ENCODE results near the gene RXRA.
A peak's percentile ranks its signal among the peaks of the same experiment; 100 is the strongest.

Gene RXRA

DNA sequence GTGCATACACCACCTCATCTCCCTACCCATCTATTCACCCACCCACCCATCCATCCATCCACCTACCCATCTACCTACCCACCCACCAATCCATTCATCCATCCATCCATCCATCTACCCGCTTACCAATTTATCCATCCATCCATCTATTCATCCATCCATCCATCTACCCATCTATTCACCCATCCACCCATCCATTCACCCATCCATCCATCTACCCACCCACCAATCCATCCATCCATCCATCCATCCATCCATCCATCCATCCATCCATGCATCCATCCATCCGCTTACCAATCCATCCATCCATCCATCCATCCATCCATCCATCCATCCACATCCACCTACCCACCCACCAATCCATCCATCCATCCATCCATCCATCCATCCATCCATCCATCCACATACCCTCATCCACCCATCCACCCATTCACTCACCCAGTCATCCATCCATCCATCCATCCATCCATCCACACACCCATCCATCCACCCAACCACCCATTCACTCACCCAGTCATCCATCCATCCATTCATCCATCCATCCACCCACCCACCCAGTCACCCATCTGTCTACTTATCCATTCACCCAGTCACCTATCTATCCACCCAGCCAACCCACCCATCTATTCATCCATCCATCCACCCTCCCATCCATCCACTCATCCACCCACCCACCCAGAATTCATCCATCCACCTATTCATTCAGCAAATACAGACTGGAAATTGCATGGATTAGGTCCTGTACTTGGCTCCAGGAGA is 125.6 kb downstream of the RXRA start:
- no peak for DNase-seq (ENCODE audit: low read depth, low spot score)

DNA sequence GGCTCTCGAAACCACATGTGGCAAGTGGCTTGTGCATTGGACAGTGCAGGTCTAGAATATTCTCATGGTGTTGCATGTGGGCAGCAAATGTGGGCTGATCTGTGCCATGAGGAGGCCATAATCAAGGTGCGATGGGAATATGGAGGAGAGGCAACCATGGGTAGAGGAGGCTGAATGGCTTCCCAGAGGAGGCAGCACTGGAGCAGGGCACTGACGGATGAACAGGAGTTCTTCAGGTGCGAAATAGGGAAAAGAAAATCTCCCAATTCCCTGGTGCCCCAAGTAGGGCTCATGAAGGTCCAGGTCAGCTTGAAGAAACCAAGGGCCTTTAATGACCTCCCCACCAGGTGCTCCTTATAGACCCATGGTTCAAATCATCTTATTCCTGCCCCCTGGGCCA is 126.5 kb downstream of the RXRA start:
- DNase-seq (ENCODE audit: low read depth, low spot score): no peak

DNA sequence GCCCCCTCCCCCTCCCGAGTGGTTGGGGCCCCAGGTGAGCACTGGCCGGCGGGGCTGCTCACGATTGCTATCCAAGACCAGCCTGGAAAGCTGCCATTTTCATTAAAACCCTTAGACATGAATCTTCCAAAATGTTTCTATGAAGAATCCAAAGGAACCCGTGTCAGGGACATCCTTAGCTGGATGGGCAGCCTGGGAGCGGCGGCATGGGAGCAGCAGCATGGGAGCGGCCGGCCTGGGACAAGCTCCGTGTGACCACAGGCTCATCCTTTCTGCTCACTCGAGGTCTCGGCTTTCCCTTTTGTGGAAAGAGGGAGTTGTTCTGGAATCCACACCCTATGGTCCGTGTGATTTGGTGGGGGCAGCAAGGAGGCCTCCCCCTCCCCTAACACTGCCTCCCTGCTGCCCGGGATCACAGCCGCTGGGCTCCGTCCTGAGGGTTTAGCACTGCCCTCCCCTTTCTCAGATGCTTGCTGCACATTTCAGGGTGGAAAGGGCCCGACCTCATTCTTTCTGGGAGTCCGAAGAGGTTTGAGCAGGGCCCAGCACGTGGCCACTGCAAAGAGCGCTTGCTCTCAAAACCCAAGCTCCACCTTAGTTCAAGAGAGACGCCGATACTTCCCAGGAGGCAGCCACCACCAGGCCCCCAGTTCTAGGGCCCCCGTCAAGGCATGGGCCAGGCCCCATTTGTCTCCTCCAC is 127.7 kb downstream of the RXRA start:
- DNase-seq (ENCODE audit: low read depth, low spot score): no peak

DNA sequence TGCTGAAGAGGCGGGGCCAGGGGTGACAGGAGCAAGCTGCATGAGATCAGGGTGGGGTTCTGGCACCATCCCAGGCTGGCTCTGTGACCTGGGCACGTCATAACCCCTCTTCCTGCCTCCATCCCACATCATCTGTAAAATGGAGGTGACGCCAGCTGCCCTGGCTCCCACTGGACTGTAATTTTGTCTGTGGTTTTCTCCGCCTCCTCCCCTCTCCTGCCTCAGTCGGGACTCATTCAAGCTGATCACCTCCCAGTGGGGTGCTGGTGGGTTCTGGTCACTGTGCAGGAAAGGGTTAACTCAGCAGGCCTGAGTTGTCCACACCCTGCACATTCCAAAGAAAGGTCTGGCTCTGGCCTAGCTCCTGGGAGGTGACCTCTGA is 128.2 kb downstream of the RXRA start:
- DNase-seq (ENCODE audit: low read depth, low spot score): no peak

DNA sequence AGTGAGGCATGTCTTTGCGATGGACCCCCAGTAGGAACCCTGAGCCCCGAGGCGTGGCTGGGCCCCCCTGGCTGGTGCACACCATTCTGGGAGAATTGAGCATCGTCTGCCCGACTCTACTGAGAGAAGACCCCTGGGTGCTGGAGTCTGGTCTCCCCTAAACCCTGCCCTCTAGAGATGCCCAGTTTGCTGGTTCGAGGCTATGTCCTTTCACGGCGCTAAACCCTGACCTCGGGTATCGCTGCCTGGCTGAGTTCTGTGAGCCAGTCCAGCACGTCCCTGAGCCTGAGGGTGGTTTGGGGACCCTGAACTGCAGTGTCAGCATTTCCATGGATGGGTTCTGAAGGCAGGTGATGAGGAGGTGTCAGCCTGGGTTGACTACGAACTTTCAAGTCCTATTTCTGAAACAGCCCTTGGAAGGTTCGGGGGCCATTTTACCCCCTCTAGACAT is 128.8 kb downstream of the RXRA start:
- DNase-seq (ENCODE audit: low read depth, low spot score): no peak

DNA sequence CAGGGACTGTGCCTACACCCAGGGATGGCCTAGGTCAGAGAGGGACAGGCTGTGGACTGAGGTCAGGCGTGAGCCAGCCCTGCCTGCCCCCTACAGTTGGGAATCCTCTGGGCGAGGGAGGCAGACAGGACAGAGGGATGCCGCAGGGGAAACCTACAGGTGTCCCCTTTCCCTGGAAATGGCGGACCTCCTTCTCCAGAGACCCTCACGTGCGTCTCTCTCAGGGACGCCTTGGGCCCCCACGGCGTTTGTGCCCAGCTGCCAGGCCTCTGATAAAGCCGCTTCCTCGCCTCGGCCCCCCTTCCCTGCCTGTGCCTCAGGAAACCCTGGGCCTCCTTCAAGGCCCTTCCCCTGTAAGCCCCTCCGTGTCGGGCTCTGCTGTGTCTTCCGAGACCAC is 129.3 kb downstream of the RXRA start:
- DNase-seq (ENCODE audit: low read depth, low spot score): no peak

DNA sequence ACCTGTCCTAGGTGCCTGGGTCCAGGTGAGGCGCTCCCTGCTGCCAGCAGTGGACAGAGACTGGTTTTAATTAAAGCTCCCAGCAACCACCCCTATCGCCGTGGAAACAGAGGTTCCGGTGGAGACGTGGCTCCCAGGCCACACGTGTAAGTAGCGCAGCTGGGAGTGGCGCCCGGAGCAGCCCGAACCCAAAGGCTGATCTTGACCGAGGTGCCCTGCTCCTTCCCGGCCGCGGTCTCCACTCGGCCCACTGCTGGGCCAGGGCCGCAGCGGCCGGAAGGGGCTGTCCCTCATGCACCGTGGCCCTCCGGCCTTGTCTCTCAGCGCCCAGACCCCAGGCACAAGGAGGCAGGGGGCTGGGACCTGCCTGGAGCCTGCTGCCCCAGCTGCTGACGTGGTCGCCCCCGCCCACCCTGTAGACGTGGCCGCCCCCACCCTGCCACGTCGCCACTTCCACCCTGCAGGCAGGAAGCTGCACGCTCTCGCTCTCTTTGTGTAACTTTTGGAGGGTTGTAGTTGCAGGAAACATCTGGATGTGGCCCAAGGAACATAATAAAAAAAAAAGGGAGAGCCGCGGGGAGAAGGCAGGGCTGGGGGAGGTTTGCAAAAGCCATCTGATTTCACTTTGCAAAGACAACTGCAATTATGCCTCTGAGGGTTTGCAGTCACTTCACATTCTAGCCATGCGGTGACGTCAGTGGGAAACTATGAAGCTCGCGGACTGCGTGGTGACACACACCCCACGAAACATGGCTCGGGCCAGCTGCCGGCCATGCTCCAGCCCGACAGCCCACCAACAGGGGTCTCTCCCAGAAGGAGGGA is 129.9 kb downstream of the RXRA start:
- peak; percentile 47 for DNase-seq (ENCODE audit: low read depth, low spot score)

DNA sequence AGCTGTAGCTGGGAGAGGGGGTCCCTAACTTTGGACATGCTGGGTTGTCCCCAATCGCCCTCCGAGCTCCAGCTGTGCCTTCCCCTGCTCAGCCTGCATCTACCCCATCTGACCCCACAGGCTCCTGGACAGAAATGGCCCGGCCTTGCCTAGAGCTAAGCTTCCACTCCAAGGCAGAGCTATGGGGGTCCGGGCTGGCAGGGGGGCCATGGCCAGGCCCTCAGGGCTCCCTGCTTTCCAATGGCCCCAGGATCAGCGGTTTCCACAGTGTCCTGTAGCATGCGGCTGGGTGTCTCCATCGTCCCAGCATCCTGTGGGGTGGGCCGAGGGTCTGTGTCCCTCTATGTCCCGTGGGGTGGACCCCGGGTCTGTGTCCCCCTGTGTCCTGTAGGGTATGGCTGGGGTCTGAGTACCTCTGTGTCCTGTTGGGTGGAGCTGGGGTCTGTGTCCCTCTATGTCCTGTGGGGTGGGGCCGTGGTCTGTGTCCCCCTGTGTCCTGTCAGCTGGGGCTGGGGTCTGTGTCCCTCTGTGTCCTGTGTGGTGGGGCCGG is 130.6 kb downstream of the RXRA start:
- DNase-seq (ENCODE audit: low read depth, low spot score): no peak

DNA sequence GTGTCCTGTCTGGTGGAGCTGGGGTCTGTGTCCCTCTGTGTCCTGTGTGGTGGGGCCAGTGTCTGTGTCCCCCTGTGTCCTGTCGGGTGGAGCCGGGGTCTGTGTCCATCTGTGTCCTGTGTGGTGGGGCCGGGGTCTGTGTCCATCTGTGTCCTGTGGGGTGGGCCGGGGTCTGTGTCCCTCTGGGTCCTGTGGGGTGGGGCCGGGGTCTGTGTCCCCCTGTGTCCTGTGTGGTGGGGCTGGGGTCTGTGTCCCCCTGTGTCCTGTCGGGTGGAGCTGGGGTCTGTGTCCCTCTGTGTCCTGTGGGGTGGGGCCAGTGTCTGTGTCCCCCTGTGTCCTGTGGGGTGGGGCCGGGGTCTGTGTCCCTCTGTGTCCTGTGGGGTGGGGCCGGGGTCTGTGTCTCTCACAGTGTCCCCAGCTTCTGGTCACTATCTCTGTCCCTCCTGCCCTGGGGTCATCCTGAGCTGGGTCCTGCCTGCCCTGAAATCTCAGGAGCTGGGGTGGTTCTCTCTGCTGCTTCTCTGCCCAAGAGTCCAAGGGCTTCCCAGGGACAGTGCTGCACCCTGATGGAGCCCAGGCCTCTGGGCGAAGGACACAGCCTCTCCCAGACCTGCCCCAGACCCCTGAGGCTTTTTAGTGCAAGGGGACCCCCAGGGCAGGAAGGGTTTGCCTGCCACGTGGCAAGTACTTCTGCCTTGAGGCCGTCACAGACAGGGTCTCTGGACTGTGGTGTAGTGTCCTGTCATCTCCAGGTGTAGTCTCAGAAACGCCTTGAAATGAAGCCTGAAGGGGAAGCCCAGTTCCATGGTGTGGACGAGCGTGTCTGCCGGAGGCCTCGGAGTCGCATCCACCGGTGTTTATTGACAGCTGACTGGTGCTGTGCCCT is 131.3 kb downstream of the RXRA start:
- DNase-seq (ENCODE audit: low read depth, low spot score): no peak

DNA sequence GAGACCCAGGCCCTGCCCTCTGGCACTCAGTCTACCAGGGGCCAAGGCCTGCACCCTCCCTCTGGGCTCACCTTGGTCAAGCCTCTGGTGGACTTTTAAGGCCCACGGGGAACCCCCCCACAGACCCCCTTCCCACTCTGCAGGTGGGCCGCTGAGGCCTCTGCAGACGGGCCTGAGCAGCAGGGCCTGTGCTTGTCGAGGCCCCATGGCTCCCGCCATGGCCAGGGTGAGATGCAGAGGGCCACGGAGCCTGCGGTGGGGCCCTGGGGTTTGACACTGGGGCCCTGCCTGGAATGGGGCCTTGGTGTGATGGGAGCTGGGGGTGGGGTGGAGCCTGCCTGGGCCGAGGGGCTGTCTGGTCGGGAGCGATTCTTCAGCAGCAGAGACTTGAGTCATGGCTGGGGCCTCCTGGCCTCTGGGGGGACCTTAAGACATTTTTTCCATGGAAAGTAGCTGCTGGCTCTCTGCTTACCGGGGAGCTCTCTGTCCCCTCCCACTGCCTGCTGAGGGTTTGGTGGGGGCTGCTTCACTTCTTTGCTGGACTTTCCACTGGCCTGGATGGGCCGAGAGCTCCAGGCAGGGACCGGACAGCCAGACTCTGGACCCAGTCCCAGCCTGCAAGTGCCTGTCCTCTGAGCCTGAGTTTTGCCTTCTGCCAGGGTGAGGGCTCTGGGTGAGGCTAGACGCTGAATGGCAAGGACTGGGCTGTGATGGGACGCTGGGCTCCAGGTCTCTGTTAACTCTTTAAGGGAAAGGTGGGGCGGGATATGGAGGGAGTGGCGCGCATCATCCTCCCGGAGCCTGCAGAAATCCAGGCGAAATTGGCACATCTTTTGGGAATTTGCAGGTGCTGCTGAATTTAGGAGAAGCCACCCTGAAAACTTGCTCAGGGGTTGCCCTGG is 132.2 kb downstream of the RXRA start:
- no peak for DNase-seq (ENCODE audit: low read depth, low spot score)

DNA sequence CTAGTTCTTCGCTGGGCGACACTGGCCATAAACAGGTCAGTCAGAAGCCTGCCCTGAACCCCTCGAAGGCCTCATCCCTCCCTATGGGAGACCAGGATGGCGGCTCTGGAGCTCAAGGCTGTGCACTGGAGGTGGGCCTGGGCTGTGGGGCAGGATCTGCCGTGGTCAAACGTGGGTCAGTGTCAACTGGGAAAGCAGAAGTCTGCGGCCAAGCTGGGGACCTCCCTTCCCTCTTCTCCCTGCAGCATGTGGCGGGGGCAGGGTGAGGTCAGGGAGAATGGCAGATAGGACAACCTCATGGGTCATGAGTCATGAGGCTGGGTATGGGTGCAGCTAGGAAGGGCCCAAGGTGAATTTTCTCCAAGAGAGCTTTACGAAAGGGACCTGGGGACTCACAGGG is 132.9 kb downstream of the RXRA start:
- DNase-seq (ENCODE audit: low read depth, low spot score): no peak

DNA sequence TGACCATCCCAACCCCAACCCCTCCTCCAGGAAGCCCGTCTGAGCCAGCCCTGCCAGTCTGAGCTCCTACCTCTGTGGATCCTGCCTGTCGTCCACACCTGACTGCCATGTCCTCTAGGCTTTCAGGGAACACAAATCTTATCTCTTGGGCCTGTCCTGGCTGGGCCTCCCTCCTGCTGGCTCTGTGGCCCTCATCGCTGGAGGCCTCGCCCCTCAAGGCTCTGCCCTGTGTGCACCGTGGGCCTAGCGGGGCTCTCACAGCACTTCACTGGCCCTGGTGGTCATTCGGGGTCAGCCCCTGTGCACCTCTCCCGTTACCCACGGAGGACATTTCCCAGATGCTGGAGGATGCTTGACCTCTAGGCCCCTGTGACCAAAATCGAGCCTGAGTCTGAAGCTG is 133.3 kb downstream of the RXRA start:
- DNase-seq (ENCODE audit: low read depth, low spot score): no peak

DNA sequence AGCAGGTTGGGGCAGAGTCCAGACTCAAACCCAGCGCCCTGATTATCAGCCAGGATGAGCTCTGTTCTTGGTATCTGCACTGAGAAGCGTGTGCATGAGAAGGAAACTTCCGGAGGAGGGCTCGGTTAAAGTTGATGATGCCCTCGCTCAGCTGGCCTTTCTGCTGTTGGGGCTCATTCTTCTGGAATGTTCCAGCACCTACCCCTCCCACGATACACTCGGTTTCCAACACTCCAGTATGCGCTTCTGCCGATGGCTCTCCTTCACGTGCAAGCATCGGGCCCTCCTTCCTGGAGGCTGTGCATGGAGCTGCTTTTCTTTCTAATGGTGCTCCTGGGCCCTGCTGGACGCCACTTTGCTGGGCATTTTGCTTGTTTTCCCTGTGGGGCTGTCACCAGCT is 134.0 kb downstream of the RXRA start:
- no peak for DNase-seq (ENCODE audit: low read depth, low spot score)

DNA sequence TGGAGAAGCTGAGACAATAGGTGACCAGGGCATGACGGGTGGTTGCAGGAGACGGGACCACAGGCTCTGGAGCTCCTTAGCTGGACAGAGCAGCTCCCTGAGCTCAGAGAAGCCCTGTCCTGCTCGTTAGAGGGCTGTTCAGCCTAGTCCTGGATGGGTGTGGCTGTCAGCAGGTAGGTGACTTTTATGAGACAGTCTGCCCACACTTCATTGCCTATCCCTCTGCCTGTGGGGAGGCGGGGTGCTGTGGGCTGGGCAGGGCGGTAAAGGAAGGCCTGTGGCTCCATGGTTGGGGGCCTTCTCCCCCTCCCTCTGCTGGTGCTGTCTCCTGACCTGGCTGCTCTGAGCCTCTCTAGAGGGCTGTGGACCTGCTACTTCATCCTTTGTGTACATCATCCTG is 134.6 kb downstream of the RXRA start:
- DNase-seq (ENCODE audit: low read depth, low spot score): no peak

DNA sequence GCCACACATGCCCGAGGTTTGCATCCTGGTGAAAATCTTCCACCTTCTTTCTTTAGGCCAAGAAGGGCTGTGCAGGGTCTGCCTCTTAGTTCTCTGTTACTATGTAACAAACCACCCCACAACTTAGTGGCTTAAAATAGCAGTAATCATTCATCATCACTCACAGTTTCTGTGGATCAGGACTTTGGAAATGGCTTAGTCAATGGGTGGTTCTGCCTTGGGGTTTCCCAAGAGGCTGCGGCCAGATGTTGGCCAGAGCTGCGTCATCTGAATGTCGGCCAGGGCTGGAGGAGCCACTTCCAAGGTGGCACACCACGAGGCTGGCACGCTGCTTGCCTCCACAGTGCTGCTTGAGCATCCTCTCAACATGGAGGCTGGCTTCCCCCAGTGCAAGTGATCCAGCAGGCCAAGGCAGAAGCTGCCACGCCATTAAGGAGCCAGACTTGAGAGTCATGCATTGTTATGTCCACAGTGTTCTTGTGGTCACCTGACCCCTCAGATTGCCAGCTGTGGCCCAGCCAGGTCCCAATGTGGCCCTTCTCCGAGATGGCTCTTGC is 135.2 kb downstream of the RXRA start:
- no peak for DNase-seq (ENCODE audit: low read depth, low spot score)

DNA sequence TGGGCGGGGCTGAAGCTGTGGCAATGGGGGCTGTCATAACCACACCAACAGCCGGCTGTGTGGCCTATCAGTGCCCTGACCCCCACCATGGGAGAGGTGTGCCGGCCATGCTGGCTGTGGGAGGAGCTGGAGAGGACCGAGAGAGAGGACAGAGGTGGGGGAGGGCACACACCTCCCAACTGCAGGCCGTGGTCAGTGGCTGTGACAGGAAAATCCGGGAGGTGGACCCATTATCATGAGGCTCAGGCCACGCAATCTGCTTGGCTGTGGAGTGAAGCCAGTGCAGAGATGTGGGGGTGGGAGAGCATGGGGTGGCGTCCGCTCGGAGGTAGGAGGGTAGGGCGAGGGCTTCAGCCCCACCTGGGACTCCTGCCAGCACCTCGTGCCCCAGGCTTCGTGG is 136.1 kb downstream of the RXRA start:
- DNase-seq (ENCODE audit: low read depth, low spot score): no peak

DNA sequence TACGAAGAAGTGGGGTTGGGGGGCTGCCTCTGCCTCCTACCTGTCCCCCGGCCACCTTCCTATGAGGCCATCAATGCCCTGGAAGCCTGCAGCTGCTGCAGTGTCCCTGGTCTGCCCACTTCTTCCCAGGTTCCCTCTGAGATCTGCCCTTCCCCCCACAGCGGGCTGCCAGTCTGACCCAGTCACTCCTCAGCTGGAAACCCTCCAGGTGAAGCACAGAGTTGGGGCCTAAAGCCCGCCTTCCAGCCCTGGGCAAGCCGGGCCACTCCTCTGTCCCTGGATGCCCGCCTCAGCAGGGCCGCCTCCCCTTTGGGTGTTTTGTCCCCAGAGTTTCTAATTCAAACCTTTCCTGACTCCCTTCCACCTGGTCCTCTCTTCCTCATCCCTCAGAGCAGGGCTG is 137.0 kb downstream of the RXRA start:
- DNase-seq (ENCODE audit: low read depth, low spot score): no peak

DNA sequence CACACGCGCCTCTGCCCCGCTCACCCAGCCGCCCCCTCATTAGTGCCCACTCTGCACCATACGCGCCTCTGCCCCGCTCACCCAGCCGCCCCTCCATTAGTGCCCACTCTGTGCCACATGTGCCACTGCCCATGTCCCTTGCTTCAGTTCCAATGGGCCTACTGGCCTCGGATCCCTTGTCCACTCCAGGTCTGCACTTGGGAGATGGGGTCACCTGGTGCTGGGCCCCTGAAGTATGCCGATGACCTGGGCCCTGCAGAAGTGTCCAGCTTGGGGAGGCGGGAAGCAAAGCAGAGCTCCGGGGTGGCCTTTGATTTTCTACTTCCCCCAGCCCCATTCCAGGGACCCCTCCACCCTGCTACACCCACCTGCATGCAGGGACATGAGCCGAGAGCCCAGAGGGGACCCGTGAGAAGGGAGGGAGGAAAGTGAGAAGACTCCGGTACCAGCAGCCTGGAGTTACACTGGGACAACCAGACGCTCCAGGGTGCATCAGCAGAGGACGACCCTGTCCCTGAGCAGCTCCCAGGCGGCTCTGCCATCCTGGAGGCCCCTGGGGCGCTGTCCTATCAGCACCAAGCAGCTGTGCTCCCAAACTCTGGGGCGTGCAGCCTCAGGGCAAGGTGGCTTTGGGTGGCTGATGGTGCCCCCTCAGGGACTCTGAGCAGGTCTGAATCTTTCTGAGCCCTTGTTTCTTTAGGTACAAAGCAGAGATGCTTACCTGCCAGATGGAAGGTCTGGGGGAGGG is 140.8 kb downstream of the RXRA start:
- no peak for DNase-seq (ENCODE audit: low read depth, low spot score)

DNA sequence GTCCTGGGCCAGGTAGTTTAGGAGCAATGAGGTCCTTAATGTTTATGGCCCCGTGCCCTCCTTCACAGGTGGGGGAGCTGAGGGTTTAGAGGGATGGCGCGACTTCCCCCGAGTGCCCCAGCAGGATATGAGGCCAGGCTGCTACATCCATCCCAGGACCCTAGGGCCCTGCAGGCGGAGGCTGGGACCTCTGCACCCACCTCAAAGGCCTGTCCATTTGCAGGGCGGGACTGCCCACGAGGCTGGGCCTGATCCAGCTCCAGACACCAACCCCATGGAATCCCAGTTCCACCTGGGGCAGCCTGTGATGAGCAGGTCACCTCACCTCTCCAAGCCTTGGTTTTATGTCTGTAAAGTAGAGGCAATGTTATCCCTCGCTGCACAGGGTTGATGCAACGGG is 142.1 kb downstream of the RXRA start:
- DNase-seq (ENCODE audit: low read depth, low spot score): no peak

Data from activated CD4-positive, CD25-positive, alpha-beta regulatory T cell treated with anti-CD3 and anti-CD28 coated beads, Interleukin-2, amount 50 U/mL, for 16 hours (primary cell).